ENCODE measurements around the gene ACLY. TPM values are rescaled to one million over a fixed set of nuclear protein-coding genes. Genes with fewer than 3 reads are reported as not detected.

Gene ACLY
- total RNA-seq, result 230 and 298 TPM in 2 replicates

DNA sequence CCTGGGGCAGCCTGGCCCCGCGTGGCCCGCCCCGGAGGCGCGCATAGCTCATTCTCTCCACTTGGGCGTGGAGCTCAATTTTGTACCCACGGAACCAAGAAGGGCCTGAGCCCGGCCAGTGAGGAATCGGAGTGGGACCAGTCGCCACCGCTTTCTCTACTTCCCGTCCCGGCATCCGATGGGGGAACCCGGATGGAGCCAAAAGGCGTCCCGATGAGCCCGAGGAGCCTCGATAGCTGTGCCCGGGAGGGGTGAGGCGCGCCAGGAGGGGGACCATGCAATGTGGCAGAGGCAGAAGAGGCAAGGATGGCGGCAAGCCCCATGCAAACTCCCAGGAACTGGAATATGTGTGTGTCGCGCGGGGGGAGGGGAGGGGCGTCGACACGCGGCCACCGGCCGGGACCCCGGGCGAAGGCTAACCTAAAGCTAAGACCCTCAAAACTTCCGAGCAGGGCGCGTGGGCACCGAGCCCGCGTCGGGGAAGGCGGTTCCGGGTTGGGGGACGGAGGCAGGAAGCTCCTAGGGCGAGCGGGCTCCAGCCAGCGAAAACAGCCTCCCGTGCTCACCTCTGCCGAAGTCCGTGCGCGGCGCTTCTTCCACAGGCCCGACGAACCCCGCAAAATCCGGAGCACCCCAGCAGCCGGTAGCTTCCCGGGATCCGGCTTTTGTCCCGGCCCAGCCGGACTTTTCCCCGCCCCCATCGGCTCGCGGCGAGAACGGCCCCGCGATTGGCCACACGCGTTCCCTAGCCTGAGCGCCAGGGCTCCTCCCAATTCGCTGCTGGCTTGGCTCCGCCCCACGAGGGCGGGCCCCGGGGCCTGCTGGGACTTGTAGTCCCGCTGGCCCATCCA is at the start of gene ACLY:
ACLY (minus strand) TSS at position 638 of the 851 bp plus-strand sequence. CDS start 5,078 bp downstream, outside the sequence.

DNA sequence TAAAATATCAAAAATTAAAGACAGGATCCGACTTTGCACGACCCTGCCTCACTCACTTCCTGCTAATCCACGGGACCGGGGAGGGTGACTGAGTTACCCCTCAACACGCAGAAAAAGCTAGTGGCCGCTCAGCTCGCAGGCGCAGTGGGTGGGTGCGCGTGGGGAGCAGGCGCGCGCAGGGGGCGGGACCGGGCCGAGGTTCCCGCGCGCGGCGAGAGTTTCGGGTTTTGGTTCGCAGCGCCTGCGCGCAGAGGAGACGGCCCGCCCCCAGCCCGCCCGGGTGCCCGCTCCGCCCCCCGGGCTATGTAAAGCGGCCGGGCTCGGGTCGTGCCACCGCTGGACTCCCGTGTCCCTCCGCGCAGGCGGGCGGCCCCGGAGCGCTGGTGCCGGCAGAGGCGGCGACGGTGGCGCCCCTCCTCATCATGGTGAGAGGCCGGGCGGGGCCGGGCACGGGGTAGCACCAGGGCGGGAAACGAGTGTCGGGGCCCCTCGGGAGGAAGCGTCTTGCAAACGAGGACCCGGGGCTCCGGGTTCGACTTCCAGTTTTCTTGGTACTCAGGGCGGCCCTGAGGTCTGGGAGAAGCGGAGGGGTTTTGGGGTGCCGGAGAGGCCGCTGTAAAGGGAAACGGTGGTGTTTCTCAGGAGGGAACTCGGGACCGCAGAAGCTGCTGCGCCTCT is 47.9 kb upstream of the ACLY start, which contains the start of gene CNP:
CNP (plus strand) TSS at position 333 of the 678 bp plus-strand sequence; CDS start at position 423, 90 bp downstream.

DNA sequence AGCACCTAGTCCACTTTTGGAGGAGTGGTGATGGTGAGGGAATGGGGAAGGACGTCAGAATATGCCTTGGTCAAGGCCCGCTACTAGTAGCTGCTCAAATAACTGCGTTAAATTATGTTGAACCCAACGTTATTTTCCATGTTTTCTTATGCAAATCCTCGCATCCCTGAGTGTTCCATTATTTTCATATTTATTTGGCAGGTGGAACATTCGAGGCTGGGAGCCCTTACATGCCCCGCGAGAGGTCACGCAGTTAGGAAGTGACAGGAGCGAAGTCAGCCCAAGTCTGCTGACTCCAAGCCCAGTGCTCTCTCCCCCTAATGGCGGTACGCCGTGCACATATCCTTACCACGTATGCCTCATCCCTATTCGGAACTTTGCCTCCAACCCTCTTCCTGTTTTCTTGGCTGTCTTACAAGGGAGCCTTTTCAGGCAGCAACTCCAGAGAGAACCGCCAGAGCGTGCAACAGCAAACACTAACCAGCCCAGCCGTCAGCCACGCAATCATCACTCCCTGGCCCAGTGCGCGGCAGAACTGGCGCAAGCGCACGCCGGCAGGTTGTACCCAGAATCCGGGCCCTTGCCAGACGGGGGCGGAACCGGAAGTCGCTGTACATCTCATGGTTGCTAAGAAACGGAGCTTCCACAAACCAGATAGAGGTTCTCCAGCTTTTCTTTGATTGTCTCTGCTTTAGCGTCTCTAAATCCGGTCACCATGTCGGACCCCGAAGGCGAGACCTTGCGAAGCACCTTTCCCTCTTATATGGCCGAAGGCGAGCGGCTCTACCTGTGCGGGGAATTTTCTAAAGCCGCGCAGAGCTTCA is 11.5 kb upstream of the ACLY start, which contains the start of gene ODAD4:
ODAD4 (plus strand) TSS at position 609 of the 824 bp plus-strand sequence; CDS start at position 716, 107 bp downstream.

DNA sequence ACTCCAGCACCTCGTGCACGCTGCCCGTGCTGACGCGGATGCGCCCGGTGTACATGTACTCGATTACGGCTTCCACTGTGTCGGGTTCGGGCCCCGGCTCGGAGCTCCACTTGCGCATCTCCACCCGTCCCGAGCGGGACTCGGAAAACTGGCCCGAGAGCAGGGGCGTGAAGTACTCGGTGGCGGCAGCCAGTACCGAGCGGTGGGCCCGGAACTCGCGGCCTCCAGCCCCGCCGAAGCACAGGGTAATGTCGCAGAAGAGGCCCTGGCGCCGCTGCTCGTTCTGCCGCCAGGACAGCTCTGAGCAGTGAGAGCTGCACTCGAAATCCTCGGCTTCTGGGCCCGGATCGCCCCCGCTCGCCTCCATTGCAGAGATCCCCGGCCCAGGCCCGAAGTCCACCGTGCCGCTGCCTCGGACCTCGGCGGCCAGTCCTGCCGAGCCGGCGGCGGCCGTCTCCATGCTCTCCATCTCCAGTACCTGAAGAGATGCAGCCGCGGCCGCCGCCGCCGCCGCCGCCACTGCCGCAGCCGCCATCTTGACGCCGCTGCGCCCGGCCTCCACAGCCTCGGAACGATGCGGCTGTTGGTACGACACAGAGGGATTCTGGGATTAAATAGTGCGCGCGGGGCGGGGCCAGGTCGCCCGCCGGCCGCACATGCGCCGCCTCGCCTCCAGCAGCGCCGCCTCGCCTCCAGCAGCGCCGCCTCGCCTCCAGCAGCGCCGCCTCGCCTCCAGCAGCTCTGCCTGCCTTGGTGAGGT is 53.7 kb downstream of the ACLY start, which contains the start of gene KLHL11:
KLHL11 (minus strand) TSS at position 588 of the 760 bp plus-strand sequence; CDS start at position 535, 53 bp downstream.

DNA sequence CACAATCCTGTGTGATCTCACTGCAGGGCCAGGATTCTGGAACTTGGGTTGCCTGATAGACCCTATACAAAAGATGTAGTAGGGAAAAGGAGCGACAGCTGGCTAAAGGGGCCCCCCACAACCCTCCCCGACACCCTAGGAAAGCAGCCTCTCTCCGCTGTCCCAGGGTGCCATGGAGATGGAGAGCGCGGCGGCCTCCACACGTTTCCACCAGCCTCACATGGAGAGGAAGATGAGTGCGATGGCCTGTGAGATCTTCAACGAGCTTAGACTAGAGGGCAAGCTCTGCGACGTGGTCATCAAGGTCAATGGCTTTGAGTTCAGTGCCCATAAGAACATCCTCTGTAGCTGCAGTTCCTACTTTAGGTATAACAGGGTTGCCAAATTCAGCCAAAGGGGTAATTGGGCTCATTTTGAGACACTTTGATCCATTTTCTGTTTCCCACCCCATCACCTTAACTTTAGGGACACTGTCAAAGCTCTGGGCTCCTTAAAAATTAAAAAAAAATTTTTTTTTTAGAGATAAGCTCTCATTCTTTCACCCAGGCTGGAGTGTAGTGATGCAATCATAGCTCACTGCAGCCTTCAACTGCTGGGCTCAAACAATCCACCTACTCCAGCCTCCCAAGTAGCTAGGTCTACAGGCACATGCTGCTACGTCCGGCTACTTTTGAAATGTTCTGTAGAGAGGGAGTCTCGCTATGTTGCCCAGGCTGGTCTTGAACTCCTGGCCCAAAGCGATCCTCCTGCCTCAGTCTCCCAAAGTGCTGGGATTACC is 80.8 kb downstream of the ACLY start, which contains the start of gene KLHL10:
KLHL10 (plus strand) TSS at position 65 of the 778 bp plus-strand sequence; CDS start at position 173, 108 bp downstream.

DNA sequence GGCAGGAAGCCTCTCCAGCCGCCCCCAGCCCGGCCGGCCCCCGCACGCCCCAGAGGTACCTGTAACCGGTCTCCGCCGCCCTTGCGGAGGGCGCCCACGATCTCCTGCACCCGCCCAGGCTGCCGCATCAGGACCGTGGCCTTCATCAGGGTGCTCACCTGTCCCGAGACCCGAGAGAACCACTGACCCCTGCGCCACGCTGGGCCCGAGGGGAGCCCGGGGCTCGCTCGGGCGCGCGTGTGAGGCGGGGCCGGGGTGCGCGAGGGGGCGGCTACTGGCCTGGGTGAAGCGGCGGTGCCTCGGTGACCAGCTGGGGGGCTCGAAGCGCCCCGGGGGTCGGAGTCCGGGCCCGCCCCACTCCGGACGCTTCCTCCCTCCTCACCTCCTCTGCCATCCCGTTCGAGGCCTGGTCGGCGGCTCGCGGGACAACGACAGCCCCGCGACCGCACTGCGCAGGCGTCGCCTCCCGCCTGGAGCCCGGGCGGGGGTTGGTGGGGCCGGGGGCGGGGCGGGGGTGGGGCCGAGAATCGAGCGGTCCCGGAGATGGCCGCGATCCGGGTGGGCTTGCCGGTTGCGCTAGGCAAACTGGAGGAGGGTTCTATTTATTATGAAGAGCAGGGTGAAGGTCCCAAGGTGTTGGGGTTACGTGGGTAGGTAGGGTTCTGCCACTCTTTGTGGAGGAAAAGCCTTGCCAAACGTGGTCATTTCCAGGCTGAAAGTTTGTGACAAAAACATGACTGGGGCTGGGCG is 82.8 kb downstream of the ACLY start, which contains the start of gene NT5C3B:
NT5C3B (minus strand) TSS at position 433 of the 750 bp plus-strand sequence; CDS start at position 394, 39 bp downstream.

Other genes starting within 250 kb of the ACLY start
- 116 and 141 TPM in 2 replicates for gene EIF1, start 230.1 kb downstream of the ACLY start, total RNA-seq
- gene GAST, start 206.6 kb downstream of the ACLY start, total RNA-seq, result 7.2 TPM in 1 of 2 replicates, not detected in the other
- gene HAP1, start 184.3 kb downstream of the ACLY start, total RNA-seq, result 0.71 and 7.3 TPM in 2 replicates
- 967 and 1,681 TPM in 2 replicates for gene JUP, start 132.2 kb downstream of the ACLY start, total RNA-seq
- gene P3H4, start 107.0 kb downstream of the ACLY start, total RNA-seq, result 50.4 and 54.2 TPM in 2 replicates
- gene FKBP10, start 105.9 kb downstream of the ACLY start, total RNA-seq, result 100 and 141 TPM in 2 replicates
- gene NT5C3B, start 82.7 kb downstream of the ACLY start, total RNA-seq, result 64.2 and 66.7 TPM in 2 replicates
- not detected in 2 replicates for gene KLHL10, start 81.1 kb downstream of the ACLY start, total RNA-seq
- gene KLHL11, start 53.5 kb downstream of the ACLY start, total RNA-seq, result 17.6 and 23.0 TPM in 2 replicates
- gene ODAD4, start 11.7 kb upstream of the ACLY start, total RNA-seq, result 0.21 TPM in 1 of 2 replicates, not detected in the other
- gene CNP, start 47.8 kb upstream of the ACLY start, total RNA-seq, result 52.0 and 62.0 TPM in 2 replicates
- gene DNAJC7, start 98.5 kb upstream of the ACLY start, total RNA-seq, result 64.3 TPM in 2 replicates
- 36.9 and 56.0 TPM in 2 replicates for gene NKIRAS2, start 101.1 kb upstream of the ACLY start, total RNA-seq
- gene C17orf113, start 131.7 kb upstream of the ACLY start, total RNA-seq, result 0.28 and 0.74 TPM in 2 replicates
- gene ZNF385C, start 179.5 kb upstream of the ACLY start, total RNA-seq, result 0.14 TPM in 1 of 2 replicates, not detected in the other
- 3.6 and 6.1 TPM in 2 replicates for gene DHX58, start 193.8 kb upstream of the ACLY start, total RNA-seq
- 11.4 and 18.2 TPM in 2 replicates for gene KAT2A, start 202.4 kb upstream of the ACLY start, total RNA-seq
- not detected in 2 replicates for gene HSPB9, start 203.9 kb upstream of the ACLY start, total RNA-seq
- gene RAB5C, start 236.0 kb upstream of the ACLY start, total RNA-seq, result 85.7 and 109 TPM in 2 replicates